ENCODE data around the gene FASN. TPM values are rescaled to one million over a fixed set of nuclear protein-coding genes. Genes with fewer than 3 reads are reported as not detected.

FASN gene
- polyA plus RNA-seq, 1 donor from 2014 or later = 26.4 TPM

DNA sequence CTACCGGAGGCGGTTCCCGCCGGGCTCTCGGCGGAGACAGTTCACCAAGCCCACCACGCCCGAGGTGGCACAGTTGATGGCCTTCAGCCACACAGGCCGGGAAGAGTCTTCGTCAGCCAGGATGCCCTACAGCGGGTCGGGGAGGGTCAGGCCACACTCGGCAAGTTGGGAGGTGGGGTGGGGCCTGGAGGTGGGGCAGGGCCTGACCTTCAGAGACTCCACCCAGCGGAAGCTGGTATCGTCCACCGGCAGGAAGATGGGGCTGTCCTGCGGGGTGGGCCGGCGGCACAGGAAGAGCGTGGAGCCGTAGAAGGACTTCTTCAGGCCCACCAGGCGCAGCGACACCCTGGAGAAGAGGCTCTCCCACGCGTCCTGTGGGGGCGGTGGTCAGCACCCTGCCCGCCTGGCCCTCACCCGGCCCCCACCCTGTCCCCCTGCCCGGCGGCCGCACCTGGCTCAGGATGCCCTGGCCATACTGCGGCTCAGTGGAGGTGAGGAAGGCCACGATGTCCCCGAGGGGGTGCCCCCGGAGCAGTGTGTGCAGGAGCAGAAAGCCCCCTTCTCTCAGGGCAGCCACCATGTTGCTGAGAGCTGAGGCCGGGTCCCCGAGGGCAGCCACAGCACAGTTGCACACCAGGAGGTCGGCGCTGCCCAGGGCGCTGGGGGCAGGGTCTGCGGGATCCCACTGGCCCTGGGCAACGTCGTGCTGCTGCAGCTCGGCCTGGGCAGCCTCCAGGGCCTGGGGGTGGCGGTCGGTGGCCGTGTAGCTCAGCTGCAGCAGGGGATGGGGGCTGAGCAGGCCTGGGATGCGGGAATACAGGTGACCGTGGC, 12.8 kb downstream of the FASN start:
- TF ChIP-seq EZH2 (IDR thresholded peaks at IDR 0.05; ENCODE audit: borderline replicate concordance, insufficient read depth, low read length, poor library complexity, severe bottlenecking) (no peak), EP300 (conservative IDR thresholded peaks at IDR 0.05; ENCODE audit: poor library complexity, severe bottlenecking) (no peak), MXI1 (conservative IDR thresholded peaks at IDR 0.05; ENCODE audit: poor library complexity, severe bottlenecking) (no peak), SMC3 (conservative IDR thresholded peaks at IDR 0.05; ENCODE audit: poor library complexity) (no peak), POLR2AphosphoS5 (IDR thresholded peaks at IDR 0.05) (no peak), RAD21 (conservative IDR thresholded peaks at IDR 0.05) (no peak)
- TF ChIP-seq, protein P1, sequence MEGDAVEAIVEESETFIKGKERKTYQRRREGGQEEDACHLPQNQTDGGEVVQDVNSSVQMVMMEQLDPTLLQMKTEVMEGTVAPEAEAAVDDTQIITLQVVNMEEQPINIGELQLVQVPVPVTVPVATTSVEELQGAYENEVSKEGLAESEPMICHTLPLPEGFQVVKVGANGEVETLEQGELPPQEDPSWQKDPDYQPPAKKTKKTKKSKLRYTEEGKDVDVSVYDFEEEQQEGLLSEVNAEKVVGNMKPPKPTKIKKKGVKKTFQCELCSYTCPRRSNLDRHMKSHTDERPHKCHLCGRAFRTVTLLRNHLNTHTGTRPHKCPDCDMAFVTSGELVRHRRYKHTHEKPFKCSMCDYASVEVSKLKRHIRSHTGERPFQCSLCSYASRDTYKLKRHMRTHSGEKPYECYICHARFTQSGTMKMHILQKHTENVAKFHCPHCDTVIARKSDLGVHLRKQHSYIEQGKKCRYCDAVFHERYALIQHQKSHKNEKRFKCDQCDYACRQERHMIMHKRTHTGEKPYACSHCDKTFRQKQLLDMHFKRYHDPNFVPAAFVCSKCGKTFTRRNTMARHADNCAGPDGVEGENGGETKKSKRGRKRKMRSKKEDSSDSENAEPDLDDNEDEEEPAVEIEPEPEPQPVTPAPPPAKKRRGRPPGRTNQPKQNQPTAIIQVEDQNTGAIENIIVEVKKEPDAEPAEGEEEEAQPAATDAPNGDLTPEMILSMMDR (IDR thresholded peaks at IDR 0.05; ENCODE audit: poor library complexity, severe bottlenecking) = no peak
- TF ChIP-seq, protein P2, sequence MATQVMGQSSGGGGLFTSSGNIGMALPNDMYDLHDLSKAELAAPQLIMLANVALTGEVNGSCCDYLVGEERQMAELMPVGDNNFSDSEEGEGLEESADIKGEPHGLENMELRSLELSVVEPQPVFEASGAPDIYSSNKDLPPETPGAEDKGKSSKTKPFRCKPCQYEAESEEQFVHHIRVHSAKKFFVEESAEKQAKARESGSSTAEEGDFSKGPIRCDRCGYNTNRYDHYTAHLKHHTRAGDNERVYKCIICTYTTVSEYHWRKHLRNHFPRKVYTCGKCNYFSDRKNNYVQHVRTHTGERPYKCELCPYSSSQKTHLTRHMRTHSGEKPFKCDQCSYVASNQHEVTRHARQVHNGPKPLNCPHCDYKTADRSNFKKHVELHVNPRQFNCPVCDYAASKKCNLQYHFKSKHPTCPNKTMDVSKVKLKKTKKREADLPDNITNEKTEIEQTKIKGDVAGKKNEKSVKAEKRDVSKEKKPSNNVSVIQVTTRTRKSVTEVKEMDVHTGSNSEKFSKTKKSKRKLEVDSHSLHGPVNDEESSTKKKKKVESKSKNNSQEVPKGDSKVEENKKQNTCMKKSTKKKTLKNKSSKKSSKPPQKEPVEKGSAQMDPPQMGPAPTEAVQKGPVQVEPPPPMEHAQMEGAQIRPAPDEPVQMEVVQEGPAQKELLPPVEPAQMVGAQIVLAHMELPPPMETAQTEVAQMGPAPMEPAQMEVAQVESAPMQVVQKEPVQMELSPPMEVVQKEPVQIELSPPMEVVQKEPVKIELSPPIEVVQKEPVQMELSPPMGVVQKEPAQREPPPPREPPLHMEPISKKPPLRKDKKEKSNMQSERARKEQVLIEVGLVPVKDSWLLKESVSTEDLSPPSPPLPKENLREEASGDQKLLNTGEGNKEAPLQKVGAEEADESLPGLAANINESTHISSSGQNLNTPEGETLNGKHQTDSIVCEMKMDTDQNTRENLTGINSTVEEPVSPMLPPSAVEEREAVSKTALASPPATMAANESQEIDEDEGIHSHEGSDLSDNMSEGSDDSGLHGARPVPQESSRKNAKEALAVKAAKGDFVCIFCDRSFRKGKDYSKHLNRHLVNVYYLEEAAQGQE (IDR thresholded peaks at IDR 0.05; ENCODE audit: borderline replicate concordance) = no peak
- H3K4me3 ChIP-seq (ENCODE audit: low read length) = no peak overlapping the region
- no peaks in the 10 kb centered on the region for H3F3A ChIP-seq (ENCODE audit: insufficient read depth, low read length, poor library complexity, severe bottlenecking)
- H3K4me2 ChIP-seq (ENCODE audit: low read length) = no peak overlapping the region
- no peaks in the 10 kb centered on the region for H3K27me3 ChIP-seq (ENCODE audit: insufficient read depth, low read depth, low read length)
- H2AFZ ChIP-seq (ENCODE audit: low read depth, low read length) = no peak overlapping the region
- H3K9me2 ChIP-seq (ENCODE audit: insufficient read depth, low read length) = no peaks in the 10 kb centered on the region
- no peak overlapping the region for H3K9ac ChIP-seq (ENCODE audit: low read length)
- no peaks in the 10 kb centered on the region for H3K9me3 ChIP-seq (ENCODE audit: low read length)
- no peaks in the 10 kb centered on the region for H4K20me1 ChIP-seq (ENCODE audit: insufficient read depth)
- H3K79me2 ChIP-seq (replicated peaks; ENCODE audit: insufficient read depth, low read length) = no peaks in the 10 kb centered on the region
- no peak overlapping the region for H3K27ac ChIP-seq (ENCODE audit: low read length)
- no peaks in the 10 kb centered on the region for H3K36me3 ChIP-seq (ENCODE audit: insufficient read depth, low read length)

DNA sequence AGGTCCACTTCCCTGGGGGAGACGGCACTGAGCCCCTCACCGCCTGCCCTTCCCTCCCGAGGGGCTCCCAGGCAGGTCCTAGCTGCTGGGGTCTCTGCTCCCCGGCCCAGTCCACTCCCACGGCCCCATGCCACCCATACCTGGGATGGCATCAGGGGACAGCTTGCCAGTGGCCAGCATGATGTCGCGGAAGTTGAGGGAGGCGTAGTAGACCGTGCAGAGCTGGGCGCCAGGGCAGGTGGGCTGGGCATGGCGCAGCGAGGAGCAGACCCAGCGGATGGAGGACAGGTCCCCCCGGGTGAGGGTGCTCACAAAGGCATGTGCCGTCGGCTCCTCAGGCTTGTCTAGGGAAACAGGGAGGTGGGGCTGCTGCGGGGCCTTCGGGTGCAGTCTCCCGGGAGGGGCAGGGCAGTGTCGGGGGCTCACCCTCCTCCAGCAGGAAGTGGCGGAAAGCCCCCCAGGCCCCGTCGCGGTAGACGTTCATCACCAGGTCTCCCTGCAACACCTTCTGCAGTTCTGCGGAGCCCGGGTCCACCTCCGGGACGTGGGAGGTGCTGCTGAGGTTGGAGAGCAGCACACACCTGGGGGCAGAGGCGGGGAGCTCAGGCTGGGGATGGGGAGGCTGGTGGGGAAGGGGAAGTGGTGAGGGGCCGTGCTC, 13.5 kb downstream of the FASN start:
- H3K79me2 ChIP-seq (replicated peaks; ENCODE audit: insufficient read depth, low read length) = no peaks in the 10 kb centered on the region
- no peak overlapping the region for H3K27ac ChIP-seq (ENCODE audit: low read length)
- TF ChIP-seq TAF1 (IDR thresholded peaks at IDR 0.05; ENCODE audit: low read depth) (no peak), EP300 (conservative IDR thresholded peaks at IDR 0.05; ENCODE audit: poor library complexity, severe bottlenecking) (no peak), RAD21 (conservative IDR thresholded peaks at IDR 0.05) (no peak), MXI1 (conservative IDR thresholded peaks at IDR 0.05; ENCODE audit: poor library complexity, severe bottlenecking) (no peak), EZH2 (IDR thresholded peaks at IDR 0.05; ENCODE audit: borderline replicate concordance, insufficient read depth, low read length, poor library complexity, severe bottlenecking) (no peak), SMC3 (conservative IDR thresholded peaks at IDR 0.05; ENCODE audit: poor library complexity) (no peak), POLR2AphosphoS5 (IDR thresholded peaks at IDR 0.05) (no peak)
- TF ChIP-seq, protein P1 (IDR thresholded peaks at IDR 0.05; ENCODE audit: poor library complexity, severe bottlenecking) = no peak
- TF ChIP-seq, protein P2 (IDR thresholded peaks at IDR 0.05; ENCODE audit: borderline replicate concordance) = no peak
- H3F3A ChIP-seq (ENCODE audit: insufficient read depth, low read length, poor library complexity, severe bottlenecking) = no peaks in the 10 kb centered on the region
- H3K27me3 ChIP-seq (ENCODE audit: insufficient read depth, low read depth, low read length) = no peaks in the 10 kb centered on the region
- H3K9ac ChIP-seq (ENCODE audit: low read length) = no peak overlapping the region
- H3K4me3 ChIP-seq (ENCODE audit: low read length) = no peak overlapping the region
- H4K20me1 ChIP-seq (ENCODE audit: insufficient read depth) = no peaks in the 10 kb centered on the region
- H3K4me2 ChIP-seq (ENCODE audit: low read length) = no peak overlapping the region
- no peak overlapping the region for H2AFZ ChIP-seq (ENCODE audit: low read depth, low read length)
- no peaks in the 10 kb centered on the region for H3K36me3 ChIP-seq (ENCODE audit: insufficient read depth, low read length)
- H3K9me2 ChIP-seq (ENCODE audit: insufficient read depth, low read length) = no peaks in the 10 kb centered on the region
- no peaks in the 10 kb centered on the region for H3K9me3 ChIP-seq (ENCODE audit: low read length)
